ENCODE results near the gene GLP1R.

GRCh38 chr6:39111280-39111679 is 62.7 kb downstream of the GLP1R start:
- TF ChIP-seq CTCF (IDR thresholded peaks at IDR 0.05) (no peak), POLR2AphosphoS5 (IDR thresholded peaks at IDR 0.05) (no peak), POLR2A (IDR thresholded peaks at IDR 0.05; ENCODE audit: low read depth) (no peak), EP300 (IDR thresholded peaks at IDR 0.05) (no peak)

Data from esophagus muscularis mucosa (tissue), 4 donors.